MM.1S (cell line): Measurements from ENCODE around the gene KIAA1755.

Experiments used
- DNase-seq: peaks from one replicate; pipeline ENCODE4 v3.0.0-alpha.2; 2015
- H2AFZ ChIP-seq: fragments of 300-600 bp; sonication (generic); 2 replicates; pipeline ENCODE4 v1.6.0; 2016; ENCODE audit warnings: antibody characterized with exemption, low read length
- H3F3A ChIP-seq: fragments of 300-600 bp; sonication (generic); 2 replicates; pipeline ENCODE4 v1.6.1; 2016; ENCODE audit warnings: mild to moderate bottlenecking, antibody characterized with exemption, low read length, moderate library complexity, mixed read lengths; ENCODE audit not compliant: insufficient read depth
- H3K27ac ChIP-seq: fragments of 300-600 bp; sonication (generic); 2 replicates; pipeline ENCODE4 v1.5.1; 2016; ENCODE audit warnings: mild to moderate bottlenecking, low read length
- H3K27me3 ChIP-seq: fragments of 300-600 bp; sonication (generic); replicated peaks from 2 replicates; pipeline ENCODE4 v1.6.0; 2016; ENCODE audit warnings: low read length; ENCODE audit not compliant: insufficient read depth
- H3K36me3 ChIP-seq: fragments of 300-600 bp; sonication (generic); replicated peaks from 2 replicates; pipeline ENCODE4 v1.6.1; 2016; ENCODE audit warnings: mild to moderate bottlenecking, low read length, mixed read lengths; ENCODE audit not compliant: insufficient read depth
- H3K4me1 ChIP-seq: fragments of 300-600 bp; sonication (generic); 2 replicates; pipeline ENCODE4 v1.6.1; 2016; ENCODE audit warnings: low read length, mixed read lengths
- H3K4me2 ChIP-seq: fragments of 300-600 bp; sonication (generic); 2 replicates; pipeline ENCODE4 v1.6.0; 2016; ENCODE audit warnings: low read depth, low read length
- H3K4me3 ChIP-seq: fragments of 300-600 bp; sonication (generic); 2 replicates; pipeline ENCODE4 v1.5.1; 2016; ENCODE audit warnings: low read length, mixed read lengths
- H3K79me2 ChIP-seq: fragments of 300-600 bp; sonication (generic); 2 replicates; pipeline ENCODE4 v1.6.1; 2016; ENCODE audit warnings: mixed run types, low read length, mixed read lengths
- H3K9ac ChIP-seq: fragments of 300-600 bp; sonication (generic); 2 replicates; pipeline ENCODE4 v1.6.1; 2016; ENCODE audit warnings: low read length, mixed read lengths
- H3K9me2 ChIP-seq: fragments of 300-600 bp; sonication (generic); replicated peaks from 2 replicates; pipeline ENCODE4 v1.6.1; 2016; ENCODE audit warnings: mild to moderate bottlenecking, low read length, mixed read lengths; ENCODE audit not compliant: insufficient read depth
- H3K9me3 ChIP-seq: fragments of 300-600 bp; sonication (generic); replicated peaks from 2 replicates; pipeline ENCODE4 v1.6.1; 2016; ENCODE audit warnings: mild to moderate bottlenecking, low read length, mixed read lengths; ENCODE audit not compliant: insufficient read depth
- H4K20me1 ChIP-seq: fragments of 300-600 bp; sonication (generic); 2 replicates; pipeline ENCODE4 v1.6.1; 2016; ENCODE audit warnings: mild to moderate bottlenecking, low read length, moderate library complexity, mixed read lengths; ENCODE audit not compliant: insufficient read depth
- CTCF ChIP-seq: fragments of 300-600 bp; sonication (generic); IDR thresholded peaks from 2 replicates; pipeline ENCODE4 v1.5.1; 2016; ENCODE audit warnings: antibody characterized with exemption, low read length, mixed read lengths
- EZH2 ChIP-seq: fragments of 300-600 bp; sonication (generic); optimal IDR thresholded peaks from 2 replicates; pipeline ENCODE3; 2017; ENCODE audit warnings: low read depth, mild to moderate bottlenecking, antibody characterized with exemption, low read length, mixed read lengths
- EZH2phosphoT487 ChIP-seq: fragments of 300-600 bp; sonication (generic); IDR thresholded peaks from 2 replicates; pipeline ENCODE4 v1.6.1; 2018; ENCODE audit warnings: antibody characterized with exemption, low read length

Gene KIAA1755

GRCh38 chr20:38167328-38167850 is 93.1 kb downstream of the KIAA1755 start:
- Histone ChIP-seq H3K9me3 (no peaks in the 10 kb centered on the region), H3K4me2 (no peak overlapping the region), H3K9me2 (no peaks in the 10 kb centered on the region), H3F3A (no peaks in the 10 kb centered on the region), H3K4me1 (peaks cover 15% of the 10 kb centered on the region; the same call in 1 of the 2 replicates), H3K27me3 (no peaks in the 10 kb centered on the region), H3K9ac (no peak overlapping the region), H2AFZ (no peak overlapping the region), H3K27ac (no peak overlapping the region), H4K20me1 (no peaks in the 10 kb centered on the region), H3K4me3 (no peak overlapping the region), H3K79me2 (no peaks in the 10 kb centered on the region), H3K36me3 (no peaks in the 10 kb centered on the region)
- DNase-seq: no peak
- TF ChIP-seq EZH2 (no peak), CTCF (no peak), EZH2phosphoT487 (no peak)

GRCh38 chr20:38166703-38167233 is 93.8 kb downstream of the KIAA1755 start:
- H3F3A ChIP-seq: no peaks in the 10 kb centered on the region
- no peaks in the 10 kb centered on the region for H3K79me2 ChIP-seq
- TF ChIP-seq CTCF (no peak), EZH2phosphoT487 (no peak), EZH2 (no peak)
- H3K4me1 ChIP-seq: peaks cover 15% of the 10 kb centered on the region; the same call in 1 of the 2 replicates
- H2AFZ ChIP-seq: no peak overlapping the region
- H3K9me3 ChIP-seq: no peaks in the 10 kb centered on the region
- no peaks in the 10 kb centered on the region for H4K20me1 ChIP-seq
- H3K9me2 ChIP-seq: no peaks in the 10 kb centered on the region
- no peak overlapping the region for H3K4me3 ChIP-seq
- no peak overlapping the region for H3K9ac ChIP-seq
- no peak overlapping the region for H3K4me2 ChIP-seq
- DNase-seq: no peak
- no peaks in the 10 kb centered on the region for H3K27me3 ChIP-seq
- H3K27ac ChIP-seq: no peak overlapping the region
- H3K36me3 ChIP-seq: no peaks in the 10 kb centered on the region

GRCh38 chr20:38165966-38166702 is 94.4 kb downstream of the KIAA1755 start:
- no peak for TF ChIP-seq CTCF
- TF ChIP-seq EZH2phosphoT487: no peak
- no peak for TF ChIP-seq EZH2
- Histone ChIP-seq H3F3A (no peaks in the 10 kb centered on the region), H3K4me3 (no peak overlapping the region), H3K9ac (no peak overlapping the region), H3K27ac (no peak overlapping the region), H3K79me2 (no peaks in the 10 kb centered on the region), H3K4me1 (peaks cover 15% of the 10 kb centered on the region; the same call in 1 of the 2 replicates), H3K9me3 (no peaks in the 10 kb centered on the region), H3K9me2 (no peaks in the 10 kb centered on the region), H3K4me2 (no peak overlapping the region), H2AFZ (no peak overlapping the region), H3K36me3 (no peaks in the 10 kb centered on the region), H4K20me1 (no peaks in the 10 kb centered on the region), H3K27me3 (no peaks in the 10 kb centered on the region)
- DNase-seq: no peak
